IPS-18a (cell line): ENCODE measurements around the gene RNF130.

ENCODE experiments used
- H3K27ac ChIP-seq: one replicate; pipeline ENCODE4 v1.5.1; 2013; ENCODE audit warnings: low read length
- H3K27me3 ChIP-seq: one replicate; pipeline ENCODE4 v1.6.1; 2013; ENCODE audit warnings: mild to moderate bottlenecking, low read length; ENCODE audit not compliant: control insufficient read depth, insufficient read depth
- H3K36me3 ChIP-seq: one replicate; pipeline ENCODE4 v1.6.1; 2013; ENCODE audit warnings: low read depth, low read length; ENCODE audit not compliant: control insufficient read depth
- H3K4me1 ChIP-seq: one replicate; pipeline ENCODE4 v1.6.1; 2013; ENCODE audit warnings: low read depth, low read length; ENCODE audit not compliant: control insufficient read depth
- H3K4me3 ChIP-seq: one replicate; pipeline ENCODE4 v1.5.1; 2013; ENCODE audit warnings: low read length
- H3K9ac ChIP-seq: one replicate; pipeline ENCODE4 v1.6.1; 2013; ENCODE audit warnings: mild to moderate bottlenecking, low read length, moderate library complexity
- H3K9me3 ChIP-seq: one replicate; pipeline ENCODE4 v1.6.1; 2013; ENCODE audit warnings: low read depth, low read length; ENCODE audit not compliant: control insufficient read depth

RNF130 gene

DNA sequence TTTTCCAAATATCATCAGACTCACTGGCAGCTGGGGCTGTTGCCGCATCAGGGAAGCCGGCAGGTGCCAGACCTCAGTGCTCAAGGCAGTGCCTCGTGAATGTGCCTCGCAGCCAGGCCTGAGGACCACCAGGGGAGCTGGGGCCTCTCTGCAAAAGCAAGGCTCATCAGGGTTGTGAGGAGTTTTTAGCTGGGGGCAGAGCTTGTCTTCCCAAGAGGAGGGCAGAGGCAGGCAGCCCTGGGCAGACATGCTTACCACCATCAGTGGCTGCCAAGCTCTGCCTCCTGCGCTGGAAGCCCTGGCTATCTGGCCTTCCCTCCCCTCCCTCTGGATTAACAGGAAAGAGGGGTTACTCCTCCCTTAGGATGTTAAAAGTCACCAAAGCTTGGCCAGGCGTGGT is 155.0 kb downstream of the RNF130 start:
- Histone ChIP-seq H3K4me3 (no peak overlapping the region), H3K27me3 (no peaks in the 10 kb centered on the region), H3K27ac (no peak overlapping the region), H3K4me1 (peaks cover 7% of the 10 kb centered on the region), H3K9ac (no peak overlapping the region), H3K36me3 (no peaks in the 10 kb centered on the region), H3K9me3 (no peaks in the 10 kb centered on the region)

DNA sequence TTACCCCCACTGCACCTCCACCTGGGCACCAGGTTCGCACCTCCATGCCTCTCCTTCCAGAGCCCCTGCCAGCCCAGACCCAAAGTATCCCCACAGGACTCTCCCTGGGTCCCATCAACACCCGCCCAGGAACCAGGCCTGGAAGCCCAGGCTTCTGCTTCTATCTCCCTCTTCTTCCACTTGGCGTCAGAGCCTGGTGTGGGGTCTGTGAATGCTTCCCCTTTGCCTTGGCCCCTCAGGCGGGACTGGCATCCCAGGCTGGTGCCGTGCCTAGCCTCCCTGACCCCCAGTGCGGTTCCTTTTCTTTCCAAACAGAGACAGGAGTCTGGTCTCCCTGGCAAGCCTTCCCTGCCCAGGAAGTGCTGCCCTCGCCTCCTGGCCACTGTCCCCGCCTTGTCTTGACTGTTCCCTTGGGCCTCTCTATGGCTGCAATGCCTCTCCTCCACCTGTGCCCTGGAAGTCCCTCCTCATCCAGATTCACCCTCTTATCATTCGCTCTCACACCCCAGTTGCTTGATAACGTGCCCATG is 156.1 kb downstream of the RNF130 start:
- Histone ChIP-seq H3K4me3 (no peak overlapping the region), H3K4me1 (peaks cover 7% of the 10 kb centered on the region), H3K27me3 (no peaks in the 10 kb centered on the region), H3K9me3 (no peaks in the 10 kb centered on the region), H3K27ac (no peak overlapping the region), H3K36me3 (no peaks in the 10 kb centered on the region), H3K9ac (no peak overlapping the region)

DNA sequence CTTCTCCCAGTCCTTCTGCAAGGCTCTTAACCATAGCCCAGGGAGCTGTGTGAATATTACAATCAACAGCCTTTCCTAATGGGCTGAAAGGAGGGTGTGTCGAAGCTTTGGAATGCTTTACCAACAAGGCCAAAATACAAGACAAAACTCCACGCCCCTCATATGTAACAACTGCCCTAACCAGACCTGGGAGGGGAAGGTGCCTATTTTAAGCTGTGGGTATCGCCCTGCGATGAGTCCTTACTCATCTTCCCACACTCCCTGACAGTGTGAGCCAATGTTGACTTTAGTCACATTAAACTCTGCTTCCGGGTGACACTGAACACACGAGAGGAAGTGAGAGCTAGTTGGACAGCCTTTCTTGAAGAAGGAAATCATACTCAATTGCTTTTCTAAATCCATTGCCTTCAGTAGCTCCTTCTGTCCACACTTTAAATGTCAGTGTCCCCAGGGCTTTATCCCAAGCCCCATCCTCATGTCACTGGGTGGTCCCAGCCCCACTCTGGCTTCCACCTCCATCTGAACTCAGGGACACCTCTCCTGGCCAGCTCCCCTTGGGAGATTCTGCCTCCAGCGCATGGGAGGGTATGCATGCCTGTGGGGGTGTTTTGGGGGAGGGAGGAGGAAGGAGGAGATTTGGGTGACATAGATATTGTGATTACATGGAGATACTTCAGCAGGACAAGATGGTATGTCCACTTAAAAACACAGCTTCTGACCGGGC is 157.4 kb downstream of the RNF130 start:
- H3K27me3 ChIP-seq, result no peaks in the 10 kb centered on the region
- H3K27ac ChIP-seq, result no peak overlapping the region
- no peaks in the 10 kb centered on the region for H3K36me3 ChIP-seq
- H3K9me3 ChIP-seq, result no peaks in the 10 kb centered on the region
- peaks cover 7% of the 10 kb centered on the region for H3K4me1 ChIP-seq
- no peak overlapping the region for H3K9ac ChIP-seq
- H3K4me3 ChIP-seq, result no peak overlapping the region

DNA sequence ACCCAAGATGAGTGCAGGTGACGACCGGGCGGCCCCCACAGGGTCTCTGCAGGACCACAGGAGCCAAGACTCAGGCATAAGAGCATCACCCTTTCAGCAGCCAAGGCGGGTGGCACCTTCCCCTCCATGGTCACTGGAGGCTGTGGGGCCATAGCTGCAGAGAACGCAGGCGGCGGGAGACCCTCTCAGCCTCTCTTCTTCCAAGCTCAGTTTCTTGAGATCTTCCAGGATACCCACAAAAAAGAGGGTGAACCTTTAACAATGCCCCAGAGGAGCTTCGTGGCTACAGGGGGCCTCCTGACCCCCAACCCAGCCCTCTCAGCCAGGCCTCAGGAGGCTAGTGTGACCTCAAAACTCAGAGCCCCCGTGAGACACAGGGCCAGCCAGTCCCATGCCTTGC is 158.1 kb downstream of the RNF130 start:
- H3K27ac ChIP-seq, result no peak overlapping the region
- H3K4me1 ChIP-seq, result peaks cover 7% of the 10 kb centered on the region
- no peaks in the 10 kb centered on the region for H3K9me3 ChIP-seq
- no peaks in the 10 kb centered on the region for H3K27me3 ChIP-seq
- H3K4me3 ChIP-seq, result no peak overlapping the region
- H3K36me3 ChIP-seq, result no peaks in the 10 kb centered on the region
- H3K9ac ChIP-seq, result no peak overlapping the region

DNA sequence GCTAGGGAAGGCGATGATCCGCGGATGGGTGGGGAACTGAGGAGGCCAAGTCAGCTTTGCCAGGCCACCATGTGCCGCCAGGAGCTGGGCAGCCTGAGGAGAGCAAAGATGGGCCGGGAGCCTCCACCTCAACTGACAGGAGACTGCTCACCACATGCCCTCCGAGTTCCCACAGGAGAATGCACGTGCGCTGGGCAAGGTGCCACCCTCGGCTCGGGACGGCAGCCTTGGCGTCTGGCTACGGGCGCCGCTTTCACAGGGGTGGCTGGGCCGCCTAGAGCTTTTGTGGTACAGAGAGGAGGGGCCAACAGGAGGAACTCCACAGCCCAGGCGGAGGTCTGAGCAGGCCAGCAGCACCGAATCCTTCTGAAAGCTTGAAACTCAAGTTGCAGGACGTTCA is 158.6 kb downstream of the RNF130 start:
- Histone ChIP-seq H3K27me3 (no peaks in the 10 kb centered on the region), H3K4me1 (peaks cover 7% of the 10 kb centered on the region), H3K27ac (no peak overlapping the region), H3K9me3 (no peaks in the 10 kb centered on the region), H3K9ac (no peak overlapping the region), H3K36me3 (no peaks in the 10 kb centered on the region), H3K4me3 (no peak overlapping the region)

DNA sequence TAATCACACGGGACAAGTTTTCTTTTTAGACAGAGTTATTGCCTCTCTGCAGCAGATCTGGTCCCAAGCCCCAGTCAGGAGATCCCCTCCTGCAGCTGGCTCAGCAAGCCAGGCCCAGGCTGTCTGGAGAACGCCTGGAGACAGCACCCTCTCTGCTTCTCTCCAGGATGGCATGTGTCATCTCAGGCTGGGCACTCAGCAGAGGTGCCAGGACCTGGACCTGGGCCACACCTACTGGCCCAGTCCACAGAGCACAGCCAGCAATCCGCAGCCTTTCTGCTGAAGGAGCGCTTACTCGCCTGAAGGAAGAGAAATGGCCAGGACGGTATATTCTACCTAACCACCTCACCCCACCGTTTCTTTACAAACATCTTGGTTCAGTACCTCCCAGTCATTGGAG is 159.2 kb downstream of the RNF130 start:
- Histone ChIP-seq H3K27ac (no peak overlapping the region), H3K36me3 (no peaks in the 10 kb centered on the region), H3K4me3 (no peak overlapping the region), H3K27me3 (no peaks in the 10 kb centered on the region), H3K9me3 (no peaks in the 10 kb centered on the region), H3K4me1 (peaks cover 3% of the 10 kb centered on the region), H3K9ac (no peak overlapping the region)

DNA sequence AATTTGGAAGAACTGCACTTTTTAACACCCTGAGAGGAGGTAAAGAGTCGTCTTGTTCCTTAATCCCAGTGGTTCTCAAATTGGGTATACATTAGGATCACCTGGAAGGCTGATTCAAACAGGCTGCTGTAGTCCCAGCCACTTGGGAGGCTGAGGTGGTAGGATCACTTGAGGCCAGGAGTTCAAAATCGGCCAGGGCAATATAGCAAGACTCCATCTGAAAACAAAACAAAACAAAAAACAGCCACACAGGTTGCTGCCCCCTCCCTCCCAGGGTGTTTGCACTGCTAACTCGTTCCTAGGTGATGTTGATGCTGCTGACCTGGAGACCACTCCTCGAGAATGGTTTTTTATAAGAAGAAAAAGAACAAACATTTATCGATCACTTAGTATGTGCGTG is 162.3 kb downstream of the RNF130 start:
- Histone ChIP-seq H3K9ac (no peak overlapping the region), H3K4me3 (no peak overlapping the region), H3K36me3 (no peaks in the 10 kb centered on the region), H3K27ac (no peak overlapping the region), H3K4me1 (no peaks in the 10 kb centered on the region), H3K9me3 (no peaks in the 10 kb centered on the region), H3K27me3 (no peaks in the 10 kb centered on the region)

DNA sequence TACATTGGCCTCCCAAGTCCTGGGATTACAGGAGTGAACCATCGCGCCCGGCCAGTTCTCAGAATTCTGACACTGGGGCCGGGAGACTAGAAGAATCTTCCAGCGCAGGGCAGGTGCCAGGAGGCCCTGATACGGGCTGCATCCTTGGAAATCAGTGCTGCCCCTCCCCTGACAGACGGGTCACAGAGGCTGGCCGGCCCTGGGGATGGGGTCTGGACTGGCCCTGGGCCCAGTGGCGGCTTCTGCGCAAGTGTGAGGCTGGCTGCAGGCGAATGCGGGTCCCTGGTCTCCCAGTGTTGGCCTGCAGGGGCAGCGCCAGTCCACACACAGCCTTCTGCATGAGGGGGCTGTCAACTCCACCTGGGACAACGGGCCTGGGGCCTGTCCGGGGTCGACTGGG is 163.0 kb downstream of the RNF130 start:
- H3K27ac ChIP-seq, result no peak overlapping the region
- H3K4me3 ChIP-seq, result peak overlapping the region; percentile 34
- peaks cover 3% of the 10 kb centered on the region for H3K36me3 ChIP-seq

DNA sequence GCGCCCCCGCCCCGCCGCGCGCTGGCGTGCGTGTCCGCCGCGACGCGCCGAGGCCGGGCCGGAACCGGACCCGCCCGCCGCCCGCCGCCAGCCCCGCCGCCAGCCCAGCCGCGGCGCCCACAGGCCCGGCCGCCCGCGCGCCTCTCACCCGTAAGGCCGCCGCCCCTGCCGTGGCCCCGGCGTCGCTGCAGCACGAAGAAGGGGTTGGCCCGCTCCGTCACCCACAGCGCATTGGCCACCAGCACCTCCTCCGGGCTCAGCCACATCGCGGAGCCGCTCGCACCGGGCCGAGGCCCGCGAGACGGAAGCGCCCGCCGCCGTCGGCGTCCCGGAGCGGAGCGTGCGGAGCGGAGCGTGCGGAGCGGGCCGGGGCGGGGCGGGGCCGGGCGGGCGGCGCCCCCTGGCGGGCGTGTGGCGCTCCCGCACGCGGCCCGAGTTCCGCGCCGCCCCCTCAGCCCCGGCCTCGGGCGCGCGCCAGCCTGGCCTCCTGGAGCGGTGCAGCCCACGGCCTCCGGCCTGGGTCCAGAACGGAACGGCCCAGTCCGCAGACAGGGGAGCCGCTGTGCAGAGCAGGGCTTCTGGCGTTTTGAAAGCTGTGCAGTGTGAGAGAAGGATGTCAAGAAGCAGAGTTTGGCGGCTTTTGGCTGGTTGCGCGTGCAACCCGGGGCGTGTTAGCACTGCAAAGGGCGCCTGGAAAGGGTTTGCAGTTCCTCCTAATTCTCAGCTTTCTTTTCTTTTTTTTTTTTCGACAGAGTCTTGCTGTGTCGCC is 163.8 kb downstream of the RNF130 start, which contains the start of gene TBC1D9B:
Gene TBC1D9B (minus strand): TSS at position 342 of the 769 bp plus-strand sequence. CDS start 76 bp downstream, at position 266.
- Histone ChIP-seq H3K36me3 (peaks cover 6% of the 10 kb centered on the region), H3K27me3 (no peaks in the 10 kb centered on the region), H3K4me1 (no peaks in the 10 kb centered on the region), H3K9ac (peak within 1 kb of the TSS; percentile 58), H3K27ac (no peak within 1 kb of the TSS), H3K4me3 (peak within 1 kb of the TSS; percentile 66), H3K9me3 (no peaks in the 10 kb centered on the region)

More for the DNA sequence above, 163.0 kb downstream of the RNF130 start:
- no peak overlapping the region for H3K9ac ChIP-seq
- no peaks in the 10 kb centered on the region for H3K9me3 ChIP-seq
- no peaks in the 10 kb centered on the region for H3K4me1 ChIP-seq
- H3K27me3 ChIP-seq, result no peaks in the 10 kb centered on the region

DNA sequence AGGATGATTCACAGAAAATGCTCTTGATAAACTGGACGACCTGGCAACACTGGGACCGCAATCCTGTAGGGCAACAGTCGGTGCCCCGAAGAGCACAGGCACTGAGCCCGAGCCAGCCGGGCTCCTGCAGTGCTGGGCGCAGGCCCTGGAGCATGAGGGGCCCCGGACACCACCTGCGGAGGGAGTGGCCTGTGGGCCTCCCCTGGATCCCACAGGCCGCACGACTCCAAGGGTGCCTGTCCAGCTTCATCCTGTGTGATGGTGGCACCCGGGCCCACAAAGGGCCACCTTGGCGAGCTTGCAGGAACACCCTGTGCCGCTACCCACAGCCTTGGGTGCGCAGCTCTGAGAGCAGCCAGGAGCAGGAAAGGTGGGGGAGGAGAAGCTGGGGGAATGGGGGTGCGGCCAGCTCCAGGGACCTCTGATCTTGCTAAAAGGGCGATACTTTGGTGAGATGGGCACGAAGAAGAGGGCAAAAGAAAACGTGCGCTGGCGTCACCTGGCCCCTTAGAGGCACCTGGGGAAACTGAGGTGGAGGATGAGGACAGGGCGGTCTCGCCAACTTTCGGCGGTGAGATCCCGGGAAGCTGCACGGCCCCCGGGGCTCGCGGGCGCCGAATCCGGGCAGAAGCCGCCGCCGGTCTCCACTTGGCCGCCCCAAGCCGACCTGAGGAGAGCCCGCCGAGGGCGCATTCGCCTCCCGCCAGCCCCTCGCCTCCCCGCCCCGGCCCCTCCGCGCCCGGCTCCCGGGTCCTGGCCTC is 164.6 kb downstream of the RNF130 start:
- Histone ChIP-seq H3K9ac (peak overlapping the region; percentile 58), H3K9me3 (no peaks in the 10 kb centered on the region), H3K27ac (no peak overlapping the region), H3K4me1 (no peaks in the 10 kb centered on the region), H3K27me3 (no peaks in the 10 kb centered on the region), H3K36me3 (peaks cover 6% of the 10 kb centered on the region), H3K4me3 (peak overlapping the region; percentile 66)

DNA sequence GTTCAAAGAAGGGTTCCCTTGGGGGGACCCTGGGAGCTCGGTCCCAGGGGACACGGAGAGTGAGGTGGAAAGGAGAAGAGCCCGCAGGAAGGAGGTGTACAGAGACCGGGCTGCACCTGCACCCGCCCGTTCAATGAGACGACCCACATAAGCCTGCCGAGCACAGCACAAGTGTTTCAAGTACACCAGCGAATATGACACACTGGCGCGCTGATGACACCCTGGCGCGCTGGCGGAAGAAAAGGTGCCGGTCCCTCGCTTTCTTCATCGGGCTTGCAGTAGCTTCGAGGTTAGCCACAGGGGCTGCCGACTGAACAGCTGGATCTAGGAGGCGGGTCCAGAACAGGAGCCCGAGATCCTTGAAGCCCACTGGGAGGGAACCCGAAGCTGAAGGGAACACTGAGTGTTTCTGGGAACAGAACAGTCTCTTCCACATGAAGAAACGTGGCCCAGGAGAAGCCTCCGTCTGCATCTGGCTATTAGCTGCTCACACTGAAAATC is 165.2 kb downstream of the RNF130 start:
- Histone ChIP-seq H3K36me3 (peaks cover 6% of the 10 kb centered on the region), H3K27me3 (no peaks in the 10 kb centered on the region), H3K4me1 (no peaks in the 10 kb centered on the region), H3K4me3 (peak overlapping the region; percentile 66), H3K9ac (peak overlapping the region; percentile 58), H3K27ac (no peak overlapping the region), H3K9me3 (no peaks in the 10 kb centered on the region)
